ENCODE data around the gene ECE1.

- no peak for TF ChIP-seq CTCF (IDR thresholded peaks at IDR 0.05)
- no peak for TF ChIP-seq POLR2AphosphoS5 (IDR thresholded peaks at IDR 0.05)
These were observed 17.5 kb upstream of the ECE1 start for GRCh38 chr1:21307663-21308305.
